GM12891 (cell line): ENCODE results near the gene DLG5.

Experiments used
- PAX5 ChIP-seq: IDR thresholded peaks from 2 replicates; pipeline ENCODE4 v1.6.1; 2011; ENCODE audit warnings: low read length, moderate library complexity, mild to moderate bottlenecking; ENCODE audit not compliant: insufficient read depth, severe bottlenecking
- POLR2A ChIP-seq: IDR thresholded peaks from 2 replicates; pipeline ENCODE4 v1.6.1; 2011; ENCODE audit warnings: low read depth, low read length, control low read depth
- POLR2AphosphoS5 ChIP-seq: IDR thresholded peaks from 2 replicates; pipeline ENCODE4 v1.6.1; 2011; ENCODE audit warnings: low read depth, low read length, control low read depth
- SPI1 ChIP-seq: IDR thresholded peaks from 2 replicates; pipeline ENCODE4 v1.6.1; 2011; ENCODE audit warnings: low read depth, low read length, control low read depth
- TAF1 ChIP-seq: IDR thresholded peaks from 2 replicates; pipeline ENCODE4 v1.6.1; 2011; ENCODE audit warnings: low read depth, low read length, control low read depth

DNA sequence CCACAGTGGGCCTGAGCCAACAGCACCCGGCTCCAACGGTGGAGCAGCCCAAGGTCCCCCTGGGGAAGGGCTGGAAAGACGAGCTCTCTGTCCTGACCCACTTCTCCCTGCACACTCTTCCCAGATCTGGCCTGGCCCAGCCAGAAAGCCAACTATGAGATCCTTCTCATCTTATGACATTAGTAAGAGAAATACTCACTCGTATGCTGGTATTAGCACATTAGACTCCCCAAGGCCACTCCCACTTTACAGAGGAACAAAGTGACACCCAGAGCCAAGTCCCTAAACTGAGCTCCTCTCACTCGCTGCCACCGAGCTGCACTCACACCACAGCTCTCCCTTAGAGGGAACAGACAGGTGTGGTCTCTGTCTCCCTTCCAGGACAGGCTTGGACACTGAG, 24.8 kb downstream of the DLG5 start:
- TF ChIP-seq POLR2A (no peak), TAF1 (no peak), POLR2AphosphoS5 (no peak), SPI1 (no peak), PAX5 (no peak)
